SK-N-SH (cell line): ENCODE results near the gene ZNF217. TPM values are rescaled to one million over a fixed set of nuclear protein-coding genes. Genes with fewer than 3 reads are reported as not detected.

Source experiments
- CTCF ChIA-PET: fragments of 300-600, 350-600 bp; formaldehyde crosslinking; extraction: SDS; loops from one replicate; lab custom pipeline; 2021; lab: Yijun Ruan, JAX
- POLR2A ChIA-PET: fragments of 350-600 bp; sonication (Branson Sonifier 250); formaldehyde crosslinking; extraction: SDS; loops from one replicate; lab custom pipeline; 2020; ENCODE audit warnings: antibody characterized with exemption, inconsistent platforms; lab: Yijun Ruan, JAX
- DNase-seq: peaks from one replicate; pipeline ENCODE4 v3.0.0; 2012
- H2AFZ ChIP-seq: fragments of 200-600 bp; sonication (generic); 2 replicates; pipeline ENCODE4 v1.8.1; 2016; ENCODE audit warnings: antibody characterized with exemption, mild to moderate bottlenecking, low read depth
- H3F3A ChIP-seq: fragments of 200-600 bp; sonication (generic); replicated peaks from 2 replicates; pipeline ENCODE3; 2016; ENCODE audit warnings: antibody characterized with exemption, mild to moderate bottlenecking; ENCODE audit not compliant: insufficient read depth
- H3K27ac ChIP-seq, 2 experiments: fragments of 200-500 bp in 1 of 2; fragments of 200-600 bp in 1 of 2; sonication (Bioruptor generic) in 1 of 2; sonication (generic), shearing (Covaris generic) in 1 of 2; 2 replicates each; pipeline versions ENCODE4 v1.5.1 to v1.6.1; 2014 to 2016; ENCODE audit warnings: low read depth in 2 of 2, inconsistent platforms in 1 of 2, low read length in 1 of 2, mild to moderate bottlenecking in 1 of 2, mixed read lengths in 1 of 2
- H3K27me3 ChIP-seq: fragments of 200-600 bp; sonication (generic), shearing (Covaris generic); 2 replicates; pipeline ENCODE4 v1.6.1; 2016; ENCODE audit warnings: mixed run types; ENCODE audit not compliant: insufficient read depth
- H3K36me3 ChIP-seq, 2 experiments: fragments of 200-500 bp in 1 of 2; fragments of 200-600 bp in 1 of 2; sonication (Bioruptor generic) in 1 of 2; sonication (generic) in 1 of 2; replicated peaks in 1 of 2; 2 replicates each; pipeline versions ENCODE3 to v1.5.1; 2014 to 2016; ENCODE audit warnings: low read length in 1 of 2, mild to moderate bottlenecking in 1 of 2; ENCODE audit not compliant: insufficient read depth in 2 of 2, control insufficient read depth in 1 of 2
- H3K4me1 ChIP-seq, 2 experiments: fragments of 200-500 bp in 1 of 2; fragments of 200-600 bp in 1 of 2; sonication (Bioruptor generic) in 1 of 2; sonication (generic), shearing (Covaris generic) in 1 of 2; 2 replicates each; pipeline versions ENCODE4 v1.5.1 to v1.6.1; 2014 to 2016; ENCODE audit warnings: low read depth in 1 of 2, low read length in 1 of 2, mixed run types in 1 of 2; ENCODE audit not compliant: insufficient read depth in 2 of 2, control insufficient read depth in 1 of 2
- H3K4me2 ChIP-seq: fragments of 200-600 bp; sonication (generic), shearing (Covaris generic); 2 replicates; pipeline ENCODE4 v1.6.1; 2017; ENCODE audit warnings: mixed run types
- H3K4me3 ChIP-seq, 2 experiments: fragments of 200-500 bp in 1 of 2; fragments of 200-600 bp in 1 of 2; sonication (Bioruptor generic) in 1 of 2; sonication (generic), shearing (Covaris generic) in 1 of 2; 2 replicates each; pipeline versions ENCODE4 v1.5.1 to v1.8.1; 2014 to 2016; ENCODE audit warnings: low read depth in 2 of 2, inconsistent platforms in 1 of 2, low read length in 1 of 2, mild to moderate bottlenecking in 1 of 2, mixed read lengths in 1 of 2, moderate library complexity in 1 of 2
- H3K79me2 ChIP-seq: fragments of 200-600 bp; sonication (generic); 2 replicates; pipeline ENCODE4 v1.8.1; 2017; ENCODE audit warnings: mild to moderate bottlenecking; ENCODE audit not compliant: insufficient read depth
- H3K9ac ChIP-seq: fragments of 200-600 bp; sonication (generic); 2 replicates; pipeline ENCODE4 v1.6.1; 2017; ENCODE audit warnings: mixed run types
- H3K9me2 ChIP-seq: fragments of 200-600 bp; sonication (generic); 2 replicates; pipeline ENCODE4 v1.6.1; 2017; ENCODE audit warnings: mixed run types
- H3K9me3 ChIP-seq: fragments of 200-600 bp; sonication (generic); 2 replicates; pipeline ENCODE4 v1.6.1; 2017; ENCODE audit warnings: mixed run types, mild to moderate bottlenecking, moderate library complexity
- H4K20me1 ChIP-seq: fragments of 200-600 bp; sonication (generic); 2 replicates; pipeline ENCODE4 v1.6.1; 2017; ENCODE audit warnings: mild to moderate bottlenecking, mixed run types; ENCODE audit not compliant: insufficient read depth
- CTCF ChIP-seq: fragments of 200-600 bp; sonication (generic); IDR thresholded peaks from 2 replicates; pipeline ENCODE4 v1.6.1; 2017; ENCODE audit warnings: antibody characterized with exemption, mild to moderate bottlenecking, moderate library complexity
- FOSL2 ChIP-seq: IDR thresholded peaks from 2 replicates; pipeline ENCODE4 v1.4.0; 2012; ENCODE audit warnings: low read depth, mild to moderate bottlenecking, moderate library complexity, borderline replicate concordance
- GATA2 ChIP-seq: sonication (generic); formaldehyde crosslinking; IDR thresholded peaks from 2 replicates; pipeline ENCODE4 v1.5.0; 2020; ENCODE audit warnings: mild to moderate bottlenecking, missing genetic modification reagents
- MAX ChIP-seq: IDR thresholded peaks from 2 replicates; pipeline ENCODE4 v1.4.0; 2012; ENCODE audit warnings: low read depth
- REST ChIP-seq: IDR thresholded peaks from 2 replicates; pipeline ENCODE4 v1.6.1; 2012; ENCODE audit warnings: mild to moderate bottlenecking, low read depth, low read length, moderate library complexity
- SIN3A ChIP-seq: IDR thresholded peaks from 2 replicates; pipeline ENCODE4 v1.6.1; 2012; ENCODE audit warnings: low read depth, mild to moderate bottlenecking, low read length, moderate library complexity, borderline replicate concordance
- TAF1 ChIP-seq: IDR thresholded peaks from 2 replicates; pipeline ENCODE4 v1.6.1; 2012; ENCODE audit warnings: low read depth, mild to moderate bottlenecking, low read length, moderate library complexity, borderline replicate concordance
- ZBTB33 ChIP-seq: IDR thresholded peaks from 2 replicates; pipeline ENCODE4 v1.4.0; 2012; ENCODE audit warnings: low read depth, borderline replicate concordance
- WGBS: methylation state at CpG from one replicate; pipeline ENCODE4 v1.1.6; 2017; ENCODE audit warnings: low lambda C conversion rate; 5-methylcytosine and 5-hydroxymethylcytosine counted together
- polyA plus RNA-seq, 3 experiments: library from polyadenylated mRNA; depleted of rRNA; stranded (reverse); fragments of >200 nt; gene quantifications; 2 replicates each; pipeline ENCODE4 v1.2.3, GENCODE V29; 2012

The ZNF217 gene
- polyA plus RNA-seq, 1 of the 3 experiments (the other 2 are of a cell fraction), result 6.9 TPM

GRCh38 chr20:53599378-53599777 is 5.7 kb upstream of the ZNF217 start:
- Histone ChIP-seq H3K4me1 (peaks cover 0 to 3% of the 10 kb centered on the region in 2 experiments; a peak in 3 of 4 replicates), H3K9ac (no peak overlapping the region), H2AFZ (no peak overlapping the region), H3K9me3 (no peaks in the 10 kb centered on the region), H3K79me2 (no peaks in the 10 kb centered on the region), H3K4me2 (no peak overlapping the region), H3K36me3 (no peaks in the 10 kb centered on the region), H3K9me2 (no peaks in the 10 kb centered on the region), H3K27ac (no peak overlapping the region)
- ChIA-PET CTCF (interaction anchor here (0.9 to 2.4 kb wide), 2 partner anchors 87 to 317 kb away, joined by 3 to 10 read pairs; no protein-coding TSS in a partner anchor), POLR2A (no interaction called here)
- WGBS, result 93% methylated on average over 4 of the region's 4 CpGs
- no peak for TF ChIP-seq ZBTB33
- TF ChIP-seq SIN3A, result no peak
- TF ChIP-seq REST, result no peak
- no peak for TF ChIP-seq TAF1
- TF ChIP-seq MAX, result no peak
- TF ChIP-seq FOSL2, result no peak
- TF ChIP-seq, all 33 proteins: peak for 0
- DNase-seq, result no peak
- Histone ChIP-seq H3K27me3 (no peaks in the 10 kb centered on the region), H4K20me1 (no peaks in the 10 kb centered on the region), H3K4me3 (no peak overlapping the region), H3F3A (peaks cover 7% of the 10 kb centered on the region)

GRCh38 chr20:53599044-53599362 is 5.4 kb upstream of the ZNF217 start:
- CTCF ChIA-PET, result interaction anchor here (0.9 to 2.4 kb wide), 2 partner anchors 87 to 317 kb away, joined by 3 to 10 read pairs; no protein-coding TSS in a partner anchor
- POLR2A ChIA-PET, result no interaction called here

More at GRCh38 chr20:53599044-53599362, 5.4 kb upstream of the ZNF217 start:
- Histone ChIP-seq H2AFZ (no peak overlapping the region), H3K4me2 (no peak overlapping the region), H3K9me2 (no peaks in the 10 kb centered on the region), H3K4me1 (peaks cover 0 to 3% of the 10 kb centered on the region in 2 experiments; a peak in 3 of 4 replicates), H4K20me1 (no peaks in the 10 kb centered on the region), H3K9ac (no peak overlapping the region), H3K4me3 (no peak overlapping the region), H3K27me3 (no peaks in the 10 kb centered on the region), H3K36me3 (no peaks in the 10 kb centered on the region), H3K79me2 (no peaks in the 10 kb centered on the region), H3K9me3 (no peaks in the 10 kb centered on the region), H3K27ac (no peak overlapping the region), H3F3A (peaks cover 7% of the 10 kb centered on the region)
- DNase-seq, result no peak
- no peak for TF ChIP-seq GATA2 (CRISPR knock-in tag)
- TF ChIP-seq CTCF, result no peak
- WGBS, result 84% methylated on average over 2 of the region's 2 CpGs
